Activated CD4-positive, alpha-beta T cell treated with anti-CD3 and anti-CD28 coated beads for 48 hours (primary cell): ENCODE results near the gene MOB2.

ENCODE experiments used
- DNase-seq: peaks from one replicate; pipeline ENCODE4 v3.0.0-alpha.2; 2020

Gene MOB2

GRCh38 chr11:1484061-1484671, 2.4 kb downstream of the MOB2 start:
- no peak for DNase-seq

- no peak for DNase-seq
Measured at GRCh38 chr11:1483445-1483961, 3.1 kb downstream of the MOB2 start.

GRCh38 chr11:1482581-1483444, 3.8 kb downstream of the MOB2 start:
- DNase-seq = peak; percentile 11

GRCh38 chr11:1481861-1482441, 4.6 kb downstream of the MOB2 start:
- no peak for DNase-seq

DNA sequence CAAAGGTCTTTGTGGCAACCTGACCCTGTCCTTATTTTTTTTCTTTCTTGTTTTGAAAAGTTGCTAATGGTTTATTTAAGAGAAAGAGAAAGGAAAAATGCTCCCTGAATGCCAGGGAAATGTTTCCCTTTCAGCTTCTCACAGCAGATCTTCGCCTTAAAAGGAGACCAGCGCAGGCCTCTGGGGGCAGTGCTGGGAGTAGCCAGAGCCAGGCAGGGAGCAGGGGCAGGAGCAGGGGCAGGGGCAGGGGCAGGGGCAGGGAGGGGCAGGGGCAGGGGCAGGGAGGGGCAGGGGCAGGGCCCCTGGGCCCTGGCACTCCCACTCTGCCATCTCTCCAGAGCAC, 5.1 kb downstream of the MOB2 start:
- DNase-seq = no peak

GRCh38 chr11:1480555-1481482, 5.8 kb downstream of the MOB2 start:
- DNase-seq = no peak

- no peak for DNase-seq
Measured at GRCh38 chr11:1480191-1480554, 6.4 kb downstream of the MOB2 start.

GRCh38 chr11:1479678-1480118, 6.9 kb downstream of the MOB2 start:
- no peak for DNase-seq

DNA sequence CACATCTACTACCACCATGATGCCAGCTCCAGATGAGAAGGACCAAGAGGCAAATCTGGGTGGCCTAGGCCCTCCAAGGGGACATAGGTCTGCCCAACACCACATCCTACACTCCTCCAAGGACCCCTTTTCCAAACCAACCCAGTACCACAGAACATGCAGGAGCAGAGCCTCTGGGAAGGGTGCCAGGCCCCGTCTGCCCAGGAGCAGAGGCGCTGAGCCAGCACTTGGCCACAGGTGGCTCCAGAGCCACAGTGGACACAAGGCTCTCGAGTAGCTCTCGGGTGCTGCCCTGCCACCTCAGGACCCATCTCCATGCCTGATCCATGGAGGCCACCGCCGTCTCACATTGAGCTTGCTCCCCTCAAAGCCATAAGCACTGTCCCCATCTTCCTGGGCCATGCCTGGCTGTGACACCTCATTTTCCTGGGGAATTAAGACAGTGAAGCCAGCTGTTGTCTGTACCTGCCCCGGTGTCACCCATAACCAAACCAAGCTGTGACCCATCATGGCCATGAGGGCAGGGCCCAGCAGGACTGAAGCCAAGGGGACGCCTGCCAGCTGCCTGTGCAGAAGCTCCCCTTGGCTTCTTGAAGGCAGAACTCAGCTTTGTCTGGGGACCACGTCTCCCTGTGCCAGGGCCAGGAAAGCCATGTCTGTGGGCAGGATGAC, 7.4 kb downstream of the MOB2 start:
- DNase-seq = no peak

- no peak for DNase-seq
Measured at GRCh38 chr11:1478544-1478943, 8.0 kb downstream of the MOB2 start.

- DNase-seq = no peak
Measured at GRCh38 chr11:1478011-1478410, 8.6 kb downstream of the MOB2 start.

GRCh38 chr11:1476940-1477736, 9.4 kb downstream of the MOB2 start:
- no peak for DNase-seq

GRCh38 chr11:1475841-1476240, 10.7 kb downstream of the MOB2 start:
- no peak for DNase-seq

DNA sequence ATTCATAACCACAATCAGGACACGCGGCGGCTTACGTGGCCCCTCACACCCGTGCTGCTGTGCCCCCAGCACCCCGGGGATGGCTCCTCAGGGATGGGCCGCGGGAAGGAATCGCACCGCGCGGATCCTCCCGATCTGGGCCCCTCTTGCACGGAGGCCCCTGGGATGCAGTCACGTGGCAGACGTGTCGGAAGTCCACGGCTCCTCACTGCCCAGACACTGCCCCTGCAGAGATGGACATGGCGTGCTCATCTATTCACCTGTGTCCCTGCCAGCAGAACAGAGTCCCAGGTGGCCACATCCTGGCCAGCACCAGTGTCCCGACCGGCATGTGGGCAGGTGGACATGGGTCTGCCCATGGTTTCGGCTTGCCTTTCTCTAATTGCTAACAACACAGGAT, 12.8 kb downstream of the MOB2 start:
- no peak for DNase-seq

DNA sequence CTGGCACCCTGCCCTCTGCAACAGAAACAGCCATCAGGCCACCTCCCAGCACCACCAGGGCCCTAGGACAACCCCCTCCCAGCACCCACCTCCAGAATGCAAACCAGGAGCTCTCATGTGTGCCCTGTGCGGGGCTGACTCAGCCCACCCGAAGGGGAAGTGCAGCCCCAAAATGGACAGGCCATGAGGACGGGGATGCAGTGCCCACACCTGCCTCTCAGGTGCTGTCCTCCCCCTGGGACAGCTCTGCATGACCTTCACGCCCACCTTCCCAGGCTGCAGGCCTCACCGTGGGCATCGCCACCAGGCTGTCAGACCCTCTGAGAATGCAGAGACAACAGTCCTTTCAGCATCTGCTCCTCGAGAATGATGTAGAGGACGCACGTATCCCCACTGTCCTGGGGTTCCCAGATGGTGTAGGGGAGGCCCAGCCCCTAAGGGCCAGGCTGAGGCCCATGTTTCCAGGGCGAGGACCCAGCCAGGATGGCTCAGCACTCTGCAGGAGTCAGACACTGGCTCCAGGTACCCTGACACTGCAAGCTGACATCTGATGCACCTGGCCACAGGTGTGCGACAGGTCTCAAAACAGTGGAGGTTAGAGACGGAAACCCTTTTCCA, 13.5 kb downstream of the MOB2 start:
- DNase-seq = no peak

GRCh38 chr11:1472180-1473005, 14.2 kb downstream of the MOB2 start:
- DNase-seq = no peak

GRCh38 chr11:1471736-1472135, 14.8 kb downstream of the MOB2 start:
- DNase-seq = no peak

DNA sequence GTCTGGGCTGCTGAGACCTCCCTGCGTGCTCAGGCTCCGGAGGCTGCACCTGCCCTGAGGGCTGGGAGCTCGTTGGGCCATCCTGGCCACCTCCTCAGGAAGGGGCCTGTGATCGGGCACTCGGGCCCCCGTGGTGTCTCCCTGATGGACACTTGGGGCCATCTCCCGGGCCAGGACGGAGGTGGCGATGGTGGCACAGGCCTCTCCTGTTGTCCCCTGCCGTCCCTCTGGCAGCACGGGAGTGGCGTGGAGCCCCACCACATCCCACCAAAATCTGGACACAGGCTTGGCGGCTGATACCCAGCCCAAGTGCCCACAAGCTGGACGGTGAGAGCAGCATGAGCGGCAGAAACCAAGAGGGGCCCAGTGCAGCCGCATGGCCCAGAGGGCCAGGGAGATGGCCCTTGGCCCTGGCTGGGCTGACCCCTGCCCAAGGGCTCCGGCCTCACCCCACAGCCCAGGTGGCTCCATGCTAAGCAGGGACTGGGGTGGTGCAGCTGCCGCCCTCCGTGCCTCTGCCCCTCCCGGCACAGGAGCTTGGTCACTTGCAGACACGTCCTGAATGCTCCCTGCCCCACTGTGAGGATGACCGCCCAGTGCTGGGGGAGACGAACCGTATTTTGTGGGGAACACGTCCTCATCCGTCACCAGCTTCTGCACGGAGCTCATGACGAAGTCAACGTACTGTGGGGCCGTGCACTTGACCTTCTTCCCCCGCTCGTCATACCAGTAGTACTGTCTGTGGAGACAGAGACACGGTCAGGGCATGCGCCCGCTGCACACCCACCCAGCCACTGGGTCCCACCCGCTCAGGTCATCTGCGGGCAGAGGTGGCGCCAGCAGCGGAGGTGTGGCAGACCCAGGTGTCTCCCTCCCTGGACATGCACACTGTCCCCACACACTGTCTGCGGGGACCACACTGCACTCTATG, 15.6 kb downstream of the MOB2 start:
- no peak for DNase-seq
